RWPE2 (cell line): ENCODE measurements around the gene MYORG.

Source experiments
- ATAC-seq: fragments of 200-7000 bp; cut with Tn5 transposase; 3 replicates; pipeline ENCODE4 v1.9.1; 2021; ENCODE audit warnings: low read depth
- DNase-seq: peaks from one replicate; pipeline ENCODE4 v3.0.0-alpha.2; 2020; ENCODE audit warnings: low spot score
- H3K27ac ChIP-seq: fragments of 450-650 bp; 2 replicates; pipeline ENCODE4 v1.5.1; 2017; ENCODE audit warnings: mild to moderate bottlenecking; ENCODE audit not compliant: poor library complexity, severe bottlenecking
- H3K27me3 ChIP-seq: fragments of 250-450 bp; sonication (Bioruptor Pico); 2 replicates; pipeline ENCODE4 v1.5.1; 2021; ENCODE audit warnings: mild to moderate bottlenecking, moderate library complexity; ENCODE audit not compliant: insufficient read depth, poor library complexity, severe bottlenecking
- H3K36me3 ChIP-seq: fragments of 250-450 bp; sonication (Bioruptor Pico); 2 replicates; pipeline ENCODE4 v1.5.1; 2020; ENCODE audit warnings: low read depth, mild to moderate bottlenecking, moderate library complexity
- H3K4me1 ChIP-seq: fragments of 250-450 bp; sonication (Bioruptor Pico); 2 replicates; pipeline ENCODE4 v1.5.1; 2021; ENCODE audit warnings: mild to moderate bottlenecking, moderate library complexity; ENCODE audit not compliant: insufficient read depth, poor library complexity, severe bottlenecking
- H3K4me3 ChIP-seq: fragments of 250-450 bp; sonication (Bioruptor Pico); 2 replicates; pipeline ENCODE4 v1.5.1; 2021; ENCODE audit warnings: mild to moderate bottlenecking, moderate library complexity; ENCODE audit not compliant: severe bottlenecking
- H3K9me3 ChIP-seq: fragments of 250-450 bp; sonication (Bioruptor Pico); 2 replicates; pipeline ENCODE4 v1.5.1; 2021; ENCODE audit warnings: mild to moderate bottlenecking, moderate library complexity; ENCODE audit not compliant: severe bottlenecking
- CTCF ChIP-seq: fragments of 450-650 bp; IDR thresholded peaks from one replicate; pipeline ENCODE4 v1.5.1; 2017; ENCODE audit warnings: mild to moderate bottlenecking, moderate library complexity; ENCODE audit not compliant: poor library complexity, severe bottlenecking

Gene MYORG

GRCh38 chr9:34403554-34404380 is 27.1 kb upstream of the MYORG start:
- Histone ChIP-seq H3K27me3 (no peaks in the 10 kb centered on the region), H3K4me3 (no peak overlapping the region), H3K27ac (no peak overlapping the region), H3K4me1 (no peaks in the 10 kb centered on the region), H3K9me3 (no peaks in the 10 kb centered on the region), H3K36me3 (peaks cover 7% of the 10 kb centered on the region)
- no peak for DNase-seq
- ATAC-seq, result peak; percentile 63
- TF ChIP-seq CTCF, result peak; percentile 94

GRCh38 chr9:34400686-34401602 is 24.2 kb upstream of the MYORG start:
- Histone ChIP-seq H3K4me3 (no peak overlapping the region), H3K4me1 (no peaks in the 10 kb centered on the region), H3K9me3 (no peaks in the 10 kb centered on the region), H3K27ac (no peak overlapping the region), H3K27me3 (no peaks in the 10 kb centered on the region), H3K36me3 (peaks cover 7% of the 10 kb centered on the region)
- DNase-seq, result no peak
- ATAC-seq, result no peak
- TF ChIP-seq CTCF, result no peak

GRCh38 chr9:34400275-34400674 is 23.6 kb upstream of the MYORG start:
- no peak for TF ChIP-seq CTCF
- H3K27me3 ChIP-seq, result no peaks in the 10 kb centered on the region
- no peaks in the 10 kb centered on the region for H3K4me1 ChIP-seq
- H3K36me3 ChIP-seq, result peaks cover 7% of the 10 kb centered on the region
- H3K9me3 ChIP-seq, result no peaks in the 10 kb centered on the region
- ATAC-seq (no peak), DNase-seq (no peak)
- H3K27ac ChIP-seq, result no peak overlapping the region
- H3K4me3 ChIP-seq, result no peak overlapping the region

GRCh38 chr9:34399729-34400128 is 23.0 kb upstream of the MYORG start:
- Histone ChIP-seq H3K9me3 (no peaks in the 10 kb centered on the region), H3K4me1 (no peaks in the 10 kb centered on the region), H3K36me3 (peaks cover 7% of the 10 kb centered on the region), H3K27me3 (no peaks in the 10 kb centered on the region), H3K4me3 (no peak overlapping the region), H3K27ac (no peak overlapping the region)
- ATAC-seq, result no peak
- TF ChIP-seq CTCF, result no peak
- DNase-seq, result no peak
